Umbilical cord (tissue), 2 donors: ENCODE results near the gene PLA2G4F. TPM values are rescaled to one million over a fixed set of nuclear protein-coding genes. Genes with fewer than 3 reads are reported as not detected.

Source experiments
- DNase-seq: peaks from one replicate; pipeline ENCODE4 v3.0.0-alpha.2; 2015; ENCODE audit warnings: low spot score
- total RNA-seq: library from RNA; depleted of rRNA; stranded (reverse); fragments of >200 nt; gene quantifications from one replicate; pipeline ENCODE4 v1.2.3, GENCODE V29; 2014; ENCODE audit warnings: low replicate concordance; ENCODE audit not compliant: insufficient read depth

PLA2G4F gene
- total RNA-seq, 1 donor from 2014 or later = 3.1 TPM

GRCh38 chr15:42131826-42132806 is 24.3 kb downstream of the PLA2G4F start:
- DNase-seq = no peak

GRCh38 chr15:42131006-42131405 is 25.4 kb downstream of the PLA2G4F start:
- no peak for DNase-seq

GRCh38 chr15:42130246-42130986 is 26.0 kb downstream of the PLA2G4F start:
- no peak for DNase-seq

- no peak for DNase-seq
These were observed 27.1 kb downstream of the PLA2G4F start for GRCh38 chr15:42129364-42129763.

GRCh38 chr15:42128476-42128875 is 28.0 kb downstream of the PLA2G4F start:
- no peak for DNase-seq

GRCh38 chr15:42123546-42123945 is 32.9 kb downstream of the PLA2G4F start:
- no peak for DNase-seq

- peak; percentile 61 for DNase-seq
These were observed 34.8 kb downstream of the PLA2G4F start for GRCh38 chr15:42121682-42122081.

- DNase-seq = no peak
These were observed 35.4 kb downstream of the PLA2G4F start for GRCh38 chr15:42121021-42121420.

GRCh38 chr15:42120285-42120684 is 36.2 kb downstream of the PLA2G4F start:
- DNase-seq = no peak

GRCh38 chr15:42119446-42119760 is 37.0 kb downstream of the PLA2G4F start:
- DNase-seq = no peak

- DNase-seq = peak; percentile 77
These were observed 37.6 kb downstream of the PLA2G4F start for GRCh38 chr15:42118650-42119445.

- DNase-seq = no peak
These were observed 44.5 kb downstream of the PLA2G4F start for GRCh38 chr15:42111924-42112323.

GRCh38 chr15:42110367-42110766 is 46.1 kb downstream of the PLA2G4F start:
- DNase-seq = no peak

GRCh38 chr15:42108806-42109205 is 47.6 kb downstream of the PLA2G4F start:
- no peak for DNase-seq

- no peak for DNase-seq
These were observed 48.2 kb downstream of the PLA2G4F start for GRCh38 chr15:42108189-42108588.

GRCh38 chr15:42107473-42107872 is 49.0 kb downstream of the PLA2G4F start:
- DNase-seq = no peak

- no peak for DNase-seq
These were observed 50.1 kb downstream of the PLA2G4F start for GRCh38 chr15:42106288-42106687.

- no peak for DNase-seq
These were observed 52.1 kb downstream of the PLA2G4F start for GRCh38 chr15:42104095-42104891.

- no peak for DNase-seq
These were observed 53.7 kb downstream of the PLA2G4F start for GRCh38 chr15:42102646-42103235.

- DNase-seq = peak; percentile 12
These were observed 54.6 kb downstream of the PLA2G4F start for GRCh38 chr15:42101861-42102260.
